Fibroblast of skin of right quadriceps (primary cell): ENCODE results near the gene BANF1.

Source experiments
- DNase-seq: peaks from one replicate; pipeline ENCODE4 v3.0.0-alpha.2; 2013

Gene BANF1

GRCh38 chr11:66042227-66042995, 40.1 kb downstream of the BANF1 start:
- DNase-seq: no peak

GRCh38 chr11:66042996-66043906, 40.9 kb downstream of the BANF1 start:
- no peak for DNase-seq

DNA sequence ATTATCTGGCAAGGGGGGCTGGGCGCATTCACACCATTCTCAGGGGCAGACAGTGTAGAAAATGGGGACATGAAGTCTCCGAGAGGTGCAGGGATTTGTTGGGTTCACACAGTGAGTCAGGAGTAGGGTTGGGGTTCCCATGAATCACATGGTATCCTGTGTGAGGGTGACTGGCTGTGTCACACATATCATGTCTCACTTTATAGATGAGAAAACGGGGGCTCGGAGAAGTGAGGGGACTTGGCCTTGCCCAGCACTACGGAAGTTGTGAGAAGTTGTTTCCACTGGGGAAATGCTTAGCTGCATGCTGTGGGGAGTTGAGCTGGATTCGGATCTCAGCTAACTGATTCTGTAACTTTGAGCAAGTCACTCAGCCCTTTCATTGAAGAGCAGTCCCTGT, 42.5 kb downstream of the BANF1 start:
- no peak for DNase-seq

GRCh38 chr11:66045177-66045639, 42.9 kb downstream of the BANF1 start:
- DNase-seq: peak; percentile 66

GRCh38 chr11:66046901-66047300, 44.6 kb downstream of the BANF1 start:
- DNase-seq: no peak

DNA sequence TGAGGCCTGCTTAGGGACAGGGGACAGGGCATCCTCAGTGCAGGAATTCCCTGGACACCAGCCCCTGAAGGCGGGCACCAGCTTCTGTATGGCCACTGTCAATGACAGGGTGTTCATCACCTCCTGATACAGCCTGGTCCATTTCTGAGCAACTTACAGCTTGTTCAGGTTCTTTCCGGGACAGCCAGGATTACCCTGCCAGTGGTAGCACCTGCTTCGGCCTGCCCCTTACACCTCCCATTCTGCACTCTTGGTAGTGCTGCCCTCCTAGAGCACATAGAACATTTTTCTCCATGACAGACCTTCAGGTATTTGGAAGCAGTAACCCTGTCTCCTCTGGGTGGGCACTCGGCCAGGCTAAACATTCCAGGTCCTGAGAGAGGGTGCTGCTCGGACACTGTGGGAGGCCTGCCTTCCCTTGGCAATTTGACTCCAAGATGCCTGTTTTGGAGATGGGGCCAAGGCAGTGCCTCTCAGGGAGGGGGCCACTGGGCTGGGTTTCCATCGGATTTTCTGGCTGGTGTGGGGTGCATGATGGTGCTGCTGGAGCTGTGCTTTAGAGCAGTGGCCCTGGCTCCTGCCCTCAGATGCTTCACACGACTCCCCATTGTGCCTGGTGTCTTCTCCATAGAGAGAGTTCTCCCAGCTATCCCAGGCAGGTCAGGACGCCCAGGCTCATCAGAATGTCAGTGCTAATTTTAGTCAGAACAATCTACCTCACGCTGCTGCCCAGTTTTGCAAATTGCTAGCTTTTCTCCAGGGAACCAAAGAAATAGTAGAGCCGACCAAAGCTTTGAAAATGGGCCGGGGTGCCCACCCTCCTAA, 45.5 kb downstream of the BANF1 start:
- no peak for DNase-seq

GRCh38 chr11:66048547-66049323, 46.4 kb downstream of the BANF1 start, which contains the start of gene GAL3ST3:
GAL3ST3 (minus strand) TSS chr11:66049161; CDS start chr11:66045415, 3,746 bp downstream.
- no peak for DNase-seq

DNA sequence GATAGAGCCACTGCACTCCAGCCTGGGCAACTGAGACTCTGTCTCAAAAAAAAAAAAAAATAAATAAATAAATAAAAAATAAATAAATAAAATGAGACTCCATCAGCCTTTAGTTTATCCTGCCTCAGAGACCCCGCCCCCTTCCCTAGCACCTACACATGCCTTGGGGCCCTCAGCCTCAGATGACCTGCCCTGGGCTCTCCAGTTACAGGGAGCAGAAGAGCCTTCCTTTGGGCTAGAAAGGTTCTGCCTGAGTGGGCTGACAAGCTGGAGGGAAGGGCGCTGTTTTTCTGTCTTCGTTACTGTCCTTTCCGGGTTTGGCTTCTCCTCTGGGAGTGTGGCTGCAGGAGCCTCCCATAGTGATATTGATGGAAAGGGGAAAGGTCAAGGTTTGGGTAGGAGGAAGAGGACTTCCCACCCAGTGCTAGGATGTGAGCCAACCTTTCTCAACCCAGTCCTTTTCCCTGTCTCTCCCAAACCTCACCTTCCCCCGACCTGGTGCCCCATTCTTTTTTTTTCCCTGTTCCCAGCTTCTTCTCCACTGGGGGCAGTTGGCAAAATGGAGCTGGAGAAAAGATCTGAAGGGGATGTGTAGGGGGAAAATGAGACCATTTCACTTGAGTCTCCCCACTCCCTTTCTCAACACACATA, 48.4 kb downstream of the BANF1 start:
- DNase-seq: no peak

DNA sequence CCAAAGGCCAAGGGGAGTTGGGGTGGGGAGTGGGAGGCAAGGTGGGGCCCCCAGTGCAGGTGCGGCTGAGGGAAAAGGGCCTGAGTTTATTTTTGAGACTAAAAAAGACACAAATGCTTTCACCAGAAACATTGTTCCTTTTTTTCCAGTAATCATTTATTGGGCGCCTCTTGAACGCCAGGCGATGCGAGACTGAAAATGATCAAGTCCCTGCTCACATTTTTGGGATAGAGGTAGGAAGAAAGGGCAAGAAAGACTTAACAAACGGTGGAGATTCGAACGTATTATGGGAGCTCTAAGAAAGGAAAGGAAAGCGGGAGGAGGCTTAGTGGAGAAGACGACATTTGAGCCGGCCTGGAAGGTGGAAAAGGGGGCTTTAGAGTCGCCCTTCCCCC, 49.1 kb downstream of the BANF1 start:
- no peak for DNase-seq

GRCh38 chr11:66051766-66052663, 49.7 kb downstream of the BANF1 start, which contains the start of gene SF3B2:
SF3B2 (plus strand) TSS chr11:66052364; CDS start chr11:66052385, 21 bp downstream.
- DNase-seq: peak; percentile 99

DNA sequence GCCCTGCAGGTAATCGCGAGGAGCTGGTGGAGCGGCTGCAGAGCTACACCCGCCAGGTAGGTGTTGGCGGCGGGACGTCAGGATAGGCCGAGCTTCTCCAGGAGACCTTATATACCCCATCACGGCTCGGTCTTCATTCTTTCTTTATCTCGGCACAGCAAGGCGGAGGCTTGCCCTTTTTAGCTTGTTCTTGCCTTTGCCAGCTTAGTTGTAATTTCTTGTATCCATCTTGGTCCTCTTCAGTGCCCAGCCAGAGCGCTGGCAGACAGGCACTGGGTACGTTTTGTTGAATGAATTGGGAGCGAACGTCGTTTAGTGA, 50.3 kb downstream of the BANF1 start:
- no peak for DNase-seq
